Transverse colon (tissue), 4 donors: ENCODE measurements around the gene COA4.

Source experiments
- CTCF ChIP-seq, 5 experiments: fragments of 200-600 bp in 3 of 5; fragments of 450-650 bp in 2 of 5; sonication (generic) in 3 of 5; IDR thresholded peaks; 1 replicate in 2 of 5; 2 replicates in 3 of 5; pipeline ENCODE4 v1.5.1; 2016 to 2017; ENCODE audit warnings: antibody characterized with exemption in 5 of 5, inconsistent platforms in 3 of 5, mild to moderate bottlenecking in 2 of 5, moderate library complexity in 1 of 5
- EP300 ChIP-seq: sonication (generic); formaldehyde crosslinking; IDR thresholded peaks from one replicate; pipeline ENCODE4 v1.6.1; 2017; ENCODE audit warnings: antibody characterized with exemption, low read depth
- POLR2A ChIP-seq: fragments of 450-650 bp; IDR thresholded peaks from one replicate; pipeline ENCODE4 v1.6.1; 2016; ENCODE audit warnings: antibody characterized with exemption, mild to moderate bottlenecking, moderate library complexity
- POLR2AphosphoS5 ChIP-seq, 3 donors: sonication (generic); formaldehyde crosslinking; IDR thresholded peaks; one replicate each; pipeline ENCODE4 v1.6.1; 2016; ENCODE audit warnings: antibody characterized with exemption in 3 of 3

GRCh38 chr11:73856031-73856567 lies 20.5 kb downstream of the COA4 start:
- no peak for TF ChIP-seq CTCF (IDR thresholded peaks at IDR 0.05)
- no peak for TF ChIP-seq POLR2A
- no peak for TF ChIP-seq EP300
- no peak for TF ChIP-seq POLR2AphosphoS5 (IDR thresholded peaks at IDR 0.05)
